CD4-positive, alpha-beta T cell (primary cell): Measurements from ENCODE around the gene NHS. TPM values are rescaled to one million over a fixed set of nuclear protein-coding genes. Genes with fewer than 3 reads are reported as not detected.

Experiments
- ATAC-seq: fragments of 200-7000 bp; cut with Tn5 transposase; one replicate; pipeline ENCODE4 v1.10.0; 2022; ENCODE audit warnings: mild to moderate bottlenecking; ENCODE audit not compliant: poor library complexity
- CTCF ChIA-PET: fragments of 350-600 bp; sonication (Branson Sonifier 250); formaldehyde crosslinking; loops from one replicate; lab custom pipeline; 2021; ENCODE audit warnings: antibody characterized with exemption, inconsistent platforms; lab: Charles Lee
- POLR2A ChIA-PET: fragments of 350-600 bp; sonication (Branson Sonifier 250); formaldehyde crosslinking; loops from one replicate; lab custom pipeline; 2021; ENCODE audit warnings: antibody characterized with exemption, inconsistent platforms; lab: Charles Lee
- DNase-seq, 14 experiments: peaks; one replicate each; pipeline ENCODE4 v3.0.0-alpha.2; 2013 to 2020; ENCODE audit warnings: mixed read lengths in 2 of 14
- H3K27ac ChIP-seq, 2 donors: one replicate each; pipeline versions ENCODE4 v1.5.1 to v1.7.0; 2013; ENCODE audit warnings: low read length in 2 of 2, low read depth in 1 of 2, mild to moderate bottlenecking in 1 of 2
- H3K27me3 ChIP-seq, 2 experiments: 1 replicate in 1 of 2; 2 replicates in 1 of 2; pipeline versions ENCODE4 v1.6.1 to v1.7.0; 2013; ENCODE audit warnings: low read length in 2 of 2, control low read depth in 1 of 2, mild to moderate bottlenecking in 1 of 2, moderate library complexity in 1 of 2; ENCODE audit not compliant: insufficient read depth in 2 of 2, control insufficient read depth in 1 of 2
- H3K36me3 ChIP-seq: one replicate; pipeline ENCODE4 v1.6.1; 2013; ENCODE audit warnings: low read length, control low read depth; ENCODE audit not compliant: insufficient read depth
- H3K4me1 ChIP-seq: one replicate; pipeline ENCODE4 v1.6.1; 2013; ENCODE audit warnings: low read length, control low read depth; ENCODE audit not compliant: insufficient read depth
- H3K4me3 ChIP-seq: one replicate; pipeline ENCODE4 v1.5.1; 2013; ENCODE audit warnings: mild to moderate bottlenecking, low read length, moderate library complexity
- H3K9me3 ChIP-seq, 2 experiments: 1 replicate in 1 of 2; 2 replicates in 1 of 2; pipeline versions ENCODE4 v1.6.1 to v1.7.0; 2013; ENCODE audit warnings: low read length in 2 of 2, mild to moderate bottlenecking in 2 of 2, control low read depth in 1 of 2, moderate library complexity in 1 of 2; ENCODE audit not compliant: control insufficient read depth in 1 of 2, insufficient read depth in 1 of 2
- H3K27ac Mint-ChIP-seq: one replicate; pipeline ENCODE4 v1.8.0; 2020; ENCODE audit warnings: mixed read lengths
- H3K27me3 Mint-ChIP-seq: one replicate; pipeline ENCODE4 v1.8.0; 2021; ENCODE audit warnings: mixed read lengths
- H3K36me3 Mint-ChIP-seq: one replicate; pipeline ENCODE4 v1.8.0; 2021; ENCODE audit warnings: low read depth, mixed read lengths
- H3K4me1 Mint-ChIP-seq: one replicate; pipeline ENCODE4 v1.8.0; 2021; ENCODE audit warnings: low read depth, mixed read lengths
- H3K4me3 Mint-ChIP-seq: one replicate; pipeline ENCODE4 v1.8.0; 2020; ENCODE audit warnings: mild to moderate bottlenecking, mixed read lengths
- H3K9me3 Mint-ChIP-seq: one replicate; pipeline ENCODE4 v1.8.0; 2020; ENCODE audit warnings: mixed read lengths
- CTCF ChIP-seq: fragments of 200-600 bp; IDR thresholded peaks from one replicate; pipeline ENCODE4 v1.8.0; 2022; ENCODE audit warnings: antibody characterized with exemption, mild to moderate bottlenecking
- intact Hi-C, 2 experiments: fragments of 100-400 bp; cut with DNase I in 1 of 2; cut with micrococcal nuclease in 1 of 2; formaldehyde crosslinking; loops; one replicate each; pipeline versions ENCODE4 v1.15.1 to v1.9.0; 2023 to 2025; cut with DNase I, micrococcal nuclease
- total RNA-seq, 174 experiments: library from RNA in 2 of 174; stranded (reverse) in 2 of 174; gene quantifications; one replicate each; pipeline ENCODE4 v1.2.3 and lab custom pipeline; 2021 to 2026

Gene NHS
- total RNA-seq, 2 experiments from 2014 or later, result 0.36 to 0.53 TPM

- intact Hi-C loops, result no loop called here
- Mint-ChIP-seq H3K36me3 (no peaks in the 10 kb centered on the region), H3K4me1 (no peaks in the 10 kb centered on the region), H3K27ac (no peak overlapping the region), H3K9me3 (no peaks in the 10 kb centered on the region), H3K4me3 (no peak overlapping the region), H3K27me3 (no peaks in the 10 kb centered on the region)
- ATAC-seq (no peak), DNase-seq (no peak)
- CTCF ChIA-PET, result no interaction called here
- H3K4me1 ChIP-seq, result no peaks in the 10 kb centered on the region
- POLR2A ChIA-PET, result interaction anchor here (0.8 kb wide), 1 partner anchor 10 kb away, joined by 3 read pairs; no protein-coding TSS in a partner anchor
- no peak for TF ChIP-seq CTCF
- H3K27ac ChIP-seq, result no peak overlapping the region
- H3K36me3 ChIP-seq, result no peaks in the 10 kb centered on the region
- H3K4me3 ChIP-seq, result no peak overlapping the region
- H3K27me3 ChIP-seq, result no peaks in the 10 kb centered on the region
- no peaks in the 10 kb centered on the region for H3K9me3 ChIP-seq
Measured at GRCh38 chrX:17555846-17556245, 180.8 kb downstream of the NHS start.

GRCh38 chrX:17559728-17560379 lies 184.9 kb downstream of the NHS start:
- no peak for ATAC-seq

GRCh38 chrX:17560385-17560784 lies 185.4 kb downstream of the NHS start:
- ChIA-PET CTCF (no interaction called here), POLR2A (no interaction called here)
- no peak overlapping the region for H3K4me3 Mint-ChIP-seq
- Histone ChIP-seq H3K4me1 (no peaks in the 10 kb centered on the region), H3K36me3 (no peaks in the 10 kb centered on the region), H3K9me3 (no peaks in the 10 kb centered on the region), H3K27me3 (no peaks in the 10 kb centered on the region), H3K27ac (no peak overlapping the region), H3K4me3 (no peak overlapping the region)
- H3K36me3 Mint-ChIP-seq, result no peaks in the 10 kb centered on the region
- no peak for DNase-seq
- intact Hi-C loops, result no loop called here
- no peaks in the 10 kb centered on the region for H3K27me3 Mint-ChIP-seq
- no peaks in the 10 kb centered on the region for H3K4me1 Mint-ChIP-seq
- no peak overlapping the region for H3K27ac Mint-ChIP-seq
- H3K9me3 Mint-ChIP-seq, result no peaks in the 10 kb centered on the region
- no peak for ATAC-seq
- TF ChIP-seq CTCF, result no peak

More at GRCh38 chrX:17559728-17560379, 184.9 kb downstream of the NHS start:
- Mint-ChIP-seq H3K4me3 (no peak overlapping the region), H3K27ac (no peak overlapping the region), H3K36me3 (no peaks in the 10 kb centered on the region), H3K4me1 (no peaks in the 10 kb centered on the region), H3K9me3 (no peaks in the 10 kb centered on the region), H3K27me3 (no peaks in the 10 kb centered on the region)
- no peak for TF ChIP-seq CTCF
- intact Hi-C loops, result no loop called here
- H3K9me3 ChIP-seq, result no peaks in the 10 kb centered on the region
- ChIA-PET POLR2A (no interaction called here), CTCF (no interaction called here)
- H3K27me3 ChIP-seq, result no peaks in the 10 kb centered on the region
- no peaks in the 10 kb centered on the region for H3K4me1 ChIP-seq
- no peak overlapping the region for H3K4me3 ChIP-seq
- no peaks in the 10 kb centered on the region for H3K36me3 ChIP-seq
- no peak overlapping the region for H3K27ac ChIP-seq
- DNase-seq, result no peak
